ENCODE data around the gene TSR1.

- TF ChIP-seq POLR2A (IDR thresholded peaks at IDR 0.05) = no peak
- TF ChIP-seq CTCF (IDR thresholded peaks at IDR 0.05) = no peak
Observed at GRCh38 chr17:2366747-2367494, 30.7 kb upstream of the TSR1 start.

Measured in sigmoid colon (tissue), 3 donors.